Kidney tubule cell (primary cell): ENCODE data around the gene MMP17.

Experiments
- DNase-seq: peaks from one replicate; pipeline ENCODE4 v3.0.0-alpha.2; 2018; ENCODE audit warnings: low spot score

MMP17 gene

DNA sequence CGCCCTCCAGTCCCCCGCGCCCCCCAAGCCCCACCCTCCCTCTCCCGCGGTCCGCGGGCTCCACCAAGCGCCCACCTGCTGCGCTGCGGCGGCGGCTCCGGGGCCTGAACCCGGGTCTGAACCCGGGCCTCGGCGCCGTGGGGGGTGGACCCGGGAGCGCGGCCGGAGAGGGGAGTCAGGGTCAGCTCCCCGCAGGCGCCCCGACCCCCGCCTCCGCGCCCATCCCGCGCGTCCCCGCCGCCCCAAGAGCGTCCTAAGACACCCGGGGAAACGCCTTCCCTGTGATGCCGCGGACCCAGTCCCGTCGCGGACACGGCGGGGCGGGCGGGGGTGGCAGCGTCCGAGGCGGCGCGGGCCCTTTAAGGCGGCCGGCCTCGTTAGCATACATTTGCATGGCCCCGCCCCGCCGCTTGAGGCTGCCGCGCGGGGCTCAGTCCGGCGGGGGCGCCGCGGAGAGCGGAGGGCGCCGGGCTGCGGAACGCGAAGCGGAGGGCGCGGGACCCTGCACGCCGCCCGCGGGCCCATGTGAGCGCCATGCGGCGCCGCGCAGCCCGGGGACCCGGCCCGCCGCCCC lies at the start of gene MMP17:
TSS of gene MMP17 (plus strand) at position 433 of the 574 bp plus-strand sequence. CDS start at position 535, 102 bp downstream.
- peak; percentile 31 for DNase-seq

DNA sequence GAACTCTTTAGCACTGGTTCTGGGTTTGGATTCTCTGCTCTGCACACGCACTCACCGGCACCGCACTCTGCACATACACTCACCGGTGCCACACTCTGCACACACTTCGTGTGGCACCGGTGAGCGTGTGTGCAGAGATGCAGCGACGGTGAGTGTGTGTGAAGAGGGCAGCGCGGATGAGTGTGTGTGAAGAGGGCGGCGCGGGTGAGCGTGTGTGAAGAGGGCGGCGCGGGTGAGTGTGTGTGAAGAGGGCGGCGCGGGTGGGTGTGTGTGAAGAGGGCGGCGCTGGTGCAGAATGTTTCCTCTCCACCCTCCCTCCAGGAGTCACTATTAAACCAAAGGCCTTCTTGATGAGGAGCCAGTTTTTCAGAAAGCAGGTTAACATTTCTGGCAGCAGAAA lies 49.2 kb upstream of the MMP17 start:
- DNase-seq: no peak

DNA sequence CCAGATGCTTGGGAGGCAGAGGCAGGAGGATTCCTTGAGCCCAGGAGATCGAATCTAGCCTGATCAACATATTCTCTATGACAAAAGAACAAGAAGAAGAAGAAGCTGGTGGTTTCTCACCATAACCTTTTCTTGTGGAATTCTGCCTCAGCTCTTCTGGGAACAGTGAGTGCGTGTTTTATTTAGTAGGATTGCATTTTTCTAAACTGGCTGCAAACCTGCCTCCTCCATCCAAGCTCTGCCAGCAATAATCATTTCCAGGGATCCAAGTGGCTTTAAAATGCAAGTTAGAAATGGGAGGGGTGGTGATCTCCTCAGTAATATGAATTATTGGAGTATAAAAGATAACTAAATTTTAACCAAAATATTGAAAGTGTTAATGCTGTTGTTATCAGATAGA lies 46.1 kb upstream of the MMP17 start:
- no peak for DNase-seq

DNA sequence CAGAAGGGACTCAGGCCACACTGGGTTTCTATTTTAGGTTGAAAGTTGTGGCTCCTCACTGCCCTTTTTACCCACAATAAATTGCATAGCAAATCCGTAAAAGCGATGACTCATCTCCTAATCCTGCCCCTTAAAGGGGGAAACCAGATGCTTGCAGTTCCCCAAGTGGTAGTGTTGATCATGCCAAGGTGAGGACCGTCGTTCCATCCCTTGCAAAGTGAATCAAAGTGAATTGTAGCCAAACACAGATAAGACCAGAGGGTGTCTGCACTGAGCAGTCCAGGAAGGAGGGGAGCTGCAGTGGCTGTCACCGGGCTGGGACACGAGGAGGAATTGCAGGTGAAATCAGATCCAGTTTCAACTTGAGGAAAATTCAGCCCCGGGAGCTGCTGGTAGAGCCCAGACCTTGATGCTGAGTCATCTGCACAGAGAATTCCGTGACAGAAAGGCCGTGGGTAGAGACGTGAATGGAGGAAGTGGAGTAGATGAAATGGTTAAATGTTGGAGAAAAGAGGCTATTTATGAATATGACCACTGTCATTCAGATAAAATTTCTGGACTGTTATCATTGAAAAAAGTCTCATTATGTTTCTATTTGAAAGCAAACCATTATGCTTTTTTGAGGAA lies 44.2 kb upstream of the MMP17 start:
- peak; percentile 45 for DNase-seq

DNA sequence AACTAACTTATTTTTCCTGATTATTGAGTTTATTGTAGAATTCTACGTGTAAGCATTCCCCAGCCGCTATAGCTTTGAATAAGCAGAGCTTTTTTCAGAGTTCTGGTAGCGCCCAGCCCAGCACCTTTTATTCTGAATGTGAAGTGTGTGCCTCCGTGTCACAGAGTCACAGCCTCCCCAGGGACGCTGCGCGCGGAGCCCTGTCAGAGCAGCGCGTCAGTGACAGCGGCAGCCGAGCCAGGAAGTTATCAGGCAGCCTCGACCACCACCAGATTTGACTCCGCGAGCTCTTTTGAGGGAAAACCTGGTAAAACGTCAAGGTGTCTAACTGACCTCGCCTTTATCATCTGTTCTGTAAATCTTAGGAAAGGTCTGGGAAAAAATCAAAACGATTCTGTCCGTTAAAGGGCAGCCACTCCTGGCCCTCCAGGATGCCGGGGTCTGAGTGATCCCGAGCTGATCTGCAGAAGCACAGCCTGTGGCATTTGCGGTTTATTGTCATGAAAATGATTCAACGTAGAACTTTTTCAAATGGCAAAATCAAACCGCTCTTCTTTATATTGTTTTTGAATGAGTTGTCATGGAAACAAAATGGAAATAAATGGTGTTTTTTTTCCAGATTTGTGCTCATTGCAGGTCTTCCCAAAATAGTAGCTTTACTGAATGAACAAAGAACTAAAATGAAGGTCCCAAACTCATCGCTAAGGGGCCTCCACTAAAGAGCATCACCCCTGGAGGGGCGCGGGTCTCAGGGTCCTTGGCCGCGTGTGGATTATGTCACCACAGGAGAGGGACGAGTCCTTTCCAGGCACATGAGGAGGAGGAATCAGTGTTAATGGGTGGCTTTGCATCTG lies 43.1 kb upstream of the MMP17 start:
- no peak for DNase-seq

DNA sequence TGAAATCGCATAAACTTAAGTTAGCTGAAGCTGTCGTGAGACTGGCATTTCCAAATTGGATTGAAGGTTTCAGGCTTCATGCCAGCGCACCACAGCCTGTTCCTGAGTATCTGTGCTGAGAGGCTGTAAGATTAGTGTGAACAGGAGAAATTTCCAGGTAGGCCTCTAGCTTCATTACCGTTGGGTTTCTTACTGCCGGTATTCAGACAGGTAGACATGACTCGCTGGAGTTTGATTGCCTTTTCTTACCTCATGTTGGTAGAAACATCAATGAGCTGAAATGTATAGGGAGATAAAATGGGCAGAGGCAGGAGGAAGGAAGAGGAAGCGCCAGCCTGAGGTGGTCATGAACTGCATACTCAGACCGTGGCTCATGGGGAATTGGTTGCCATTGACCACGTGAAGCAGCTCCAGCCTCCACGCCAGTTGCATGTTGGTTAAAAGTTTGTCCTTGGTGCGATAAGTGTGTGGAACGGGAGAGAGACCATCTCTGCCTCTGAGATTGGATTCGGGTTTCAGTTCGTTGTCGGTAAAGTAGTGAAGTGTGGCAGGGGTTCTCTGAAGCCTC lies 42.3 kb upstream of the MMP17 start:
- peak; percentile 25 for DNase-seq

DNA sequence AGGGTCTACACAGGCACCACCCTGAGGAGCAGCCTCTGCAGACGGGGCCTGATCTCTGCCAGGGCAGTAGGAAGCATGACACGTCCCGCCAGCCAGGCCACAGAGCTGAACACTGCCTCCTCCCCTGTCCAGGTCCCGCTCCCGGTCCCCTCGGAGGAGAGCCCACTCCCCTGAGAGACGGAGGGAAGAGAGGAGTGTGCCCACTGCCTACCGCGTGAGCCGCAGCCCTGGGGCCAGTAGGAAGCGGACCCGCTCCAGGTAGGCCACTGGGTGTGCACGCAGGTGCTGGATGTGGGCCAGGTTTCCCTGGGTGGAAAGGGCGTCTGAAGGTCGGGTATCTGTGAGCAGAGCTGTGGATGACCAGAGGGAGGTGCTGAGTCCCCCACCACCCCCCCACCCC lies 41.9 kb upstream of the MMP17 start:
- DNase-seq: no peak

DNA sequence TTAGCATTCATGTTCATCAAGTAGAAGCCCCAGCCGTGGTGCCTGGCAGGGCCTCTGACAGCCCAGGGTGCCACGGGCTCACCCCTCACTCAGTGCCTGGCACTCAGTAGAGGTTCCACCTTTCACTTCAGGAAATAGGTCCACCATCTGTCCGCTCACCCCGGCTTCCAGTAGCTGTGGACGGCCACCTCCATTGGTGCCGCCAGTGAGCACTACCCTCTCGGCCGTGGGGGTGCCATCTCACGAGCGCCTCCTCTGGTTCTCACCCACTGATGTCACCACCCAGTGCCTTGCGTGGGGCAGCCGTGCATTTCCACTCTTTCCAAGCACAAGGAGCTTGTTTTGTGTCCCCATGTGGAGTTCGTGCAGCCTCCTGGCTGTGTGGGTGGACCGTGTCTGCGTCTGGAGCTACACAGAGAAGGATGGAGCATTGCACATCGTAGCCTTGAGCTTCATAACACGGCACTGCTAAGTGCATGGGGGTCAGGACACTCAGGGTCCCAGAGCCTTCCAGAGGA lies 41.0 kb upstream of the MMP17 start:
- DNase-seq: no peak

DNA sequence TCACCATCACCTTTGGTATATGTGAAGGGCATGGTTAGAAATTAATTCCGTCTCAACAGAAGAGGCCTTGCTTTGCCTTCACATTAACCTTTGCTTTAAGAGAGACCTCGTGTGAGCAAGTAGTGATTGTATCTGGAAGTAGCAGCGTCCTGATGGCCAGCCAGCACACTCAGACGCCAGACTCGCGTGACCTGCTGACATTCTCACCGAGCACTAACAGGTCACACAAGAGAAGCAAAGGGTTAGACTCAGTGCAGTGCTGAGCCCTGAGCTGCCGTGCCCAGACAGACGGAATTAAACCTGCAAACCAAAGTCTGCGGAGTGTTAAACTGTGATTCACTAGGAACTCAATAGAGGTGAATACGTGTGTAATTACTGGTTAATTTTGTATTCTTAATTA lies 40.1 kb upstream of the MMP17 start:
- DNase-seq: no peak

DNA sequence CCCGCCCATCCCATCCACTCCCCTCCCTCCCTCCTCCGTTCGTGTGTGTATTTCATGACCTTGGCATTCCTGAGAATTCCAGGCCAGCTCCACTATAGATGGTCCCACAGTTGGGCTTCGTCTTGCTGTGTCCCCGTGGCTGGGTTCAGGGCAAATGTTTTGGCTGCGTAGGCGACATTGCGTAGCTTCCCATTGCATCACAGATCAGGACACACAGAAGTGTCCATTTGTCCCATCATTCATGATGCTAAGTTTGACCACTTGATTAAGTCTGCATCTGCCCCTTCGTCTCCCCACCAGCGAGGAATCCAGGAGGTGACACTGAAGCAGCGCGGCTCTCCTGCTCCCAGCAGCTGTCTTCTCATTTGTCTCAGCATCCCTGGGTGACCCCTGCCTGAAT lies 38.6 kb upstream of the MMP17 start:
- DNase-seq: no peak

DNA sequence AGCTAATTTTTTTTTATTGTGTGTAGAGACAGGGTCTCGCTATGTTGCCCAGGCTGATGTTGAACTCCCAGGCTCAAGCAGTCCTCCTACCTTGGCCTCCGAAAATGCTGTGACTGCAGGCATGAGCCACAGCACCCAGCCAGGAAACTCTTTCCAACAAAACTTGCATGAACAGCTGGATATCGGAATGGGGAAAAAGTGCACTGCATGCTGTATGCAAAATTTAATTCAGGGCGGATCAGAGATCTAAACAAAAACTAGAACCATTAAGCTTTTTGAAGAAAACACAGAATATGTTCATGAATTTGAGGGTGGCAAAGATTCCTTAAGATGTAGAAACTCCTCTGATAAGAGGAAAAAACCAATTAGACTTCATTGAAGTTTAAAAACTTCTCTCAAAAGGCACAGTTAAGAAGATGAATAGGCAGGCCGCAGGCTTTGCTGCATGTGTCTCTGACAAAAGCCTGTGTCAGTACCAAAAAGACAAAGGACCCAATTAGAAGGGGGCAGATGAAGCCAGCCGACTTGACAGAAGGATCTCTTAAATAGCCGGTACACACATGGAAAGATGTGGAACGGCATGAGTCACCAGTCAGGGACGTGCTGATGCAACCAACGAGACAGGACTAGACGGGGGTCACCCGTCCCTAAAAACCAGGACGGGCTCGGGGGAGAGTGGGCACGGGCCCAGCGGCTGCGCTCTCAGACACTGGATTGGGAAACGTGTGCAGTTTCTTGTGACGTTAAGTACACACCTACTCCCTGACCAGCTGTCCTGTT lies 34.8 kb upstream of the MMP17 start:
- DNase-seq: no peak

DNA sequence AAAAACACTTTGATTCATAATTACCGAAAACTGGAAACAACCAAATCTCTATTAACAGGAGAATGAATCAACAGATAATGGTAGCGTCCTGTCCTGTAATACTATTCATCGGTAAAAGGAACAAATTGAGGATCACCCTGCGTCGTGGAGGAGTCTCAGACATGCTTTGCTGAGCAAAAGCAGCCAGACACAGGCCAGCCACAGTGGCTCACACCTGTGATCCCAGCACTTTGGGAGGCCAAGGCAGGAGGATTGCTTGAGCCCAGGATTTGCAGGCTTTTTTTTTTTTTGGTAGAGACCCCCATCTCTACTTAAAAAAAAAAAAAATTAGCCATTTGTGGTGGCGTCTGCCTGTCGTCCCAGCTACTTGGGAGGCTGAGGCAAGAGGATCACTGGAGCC lies 34.1 kb upstream of the MMP17 start:
- DNase-seq: no peak

DNA sequence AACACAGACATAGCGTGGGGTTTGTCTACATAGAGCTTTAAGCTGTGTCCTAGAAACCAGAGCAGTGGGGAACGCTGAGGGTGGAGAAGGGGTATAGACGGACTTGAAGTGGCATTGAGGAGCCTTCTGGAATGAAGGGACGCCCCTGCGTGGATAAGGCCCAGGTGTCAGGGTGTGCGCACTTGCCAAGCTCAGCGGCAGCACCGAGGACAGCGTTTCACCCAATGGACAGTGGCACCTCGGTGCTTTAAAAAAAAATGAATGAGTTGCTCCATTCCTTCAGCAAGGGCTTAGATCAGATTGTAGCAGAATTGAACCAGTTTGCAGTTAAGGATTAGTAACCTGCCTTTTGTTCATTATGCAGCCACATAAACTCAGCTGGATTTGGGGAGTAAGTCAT lies 33.6 kb upstream of the MMP17 start:
- no peak for DNase-seq

DNA sequence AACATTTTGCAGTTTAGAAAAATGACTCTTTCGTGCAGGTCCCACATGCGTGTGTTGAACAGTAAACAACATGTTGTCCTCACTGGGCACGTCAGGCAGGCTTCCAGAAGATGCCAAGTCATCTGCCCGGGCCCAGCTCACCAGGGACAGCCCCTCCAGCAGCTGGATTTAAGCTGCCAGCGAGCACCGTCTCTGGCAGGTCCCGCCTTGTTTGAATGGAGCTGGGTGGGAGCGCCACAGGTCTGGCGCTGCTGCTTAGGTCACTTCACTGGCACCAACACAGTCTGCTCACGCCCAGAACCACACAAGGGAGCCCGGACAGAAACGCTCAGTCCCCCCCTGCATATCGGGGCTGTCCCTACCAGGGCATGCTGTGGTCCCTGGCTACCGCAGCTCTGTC lies 33.1 kb upstream of the MMP17 start:
- DNase-seq: no peak

DNA sequence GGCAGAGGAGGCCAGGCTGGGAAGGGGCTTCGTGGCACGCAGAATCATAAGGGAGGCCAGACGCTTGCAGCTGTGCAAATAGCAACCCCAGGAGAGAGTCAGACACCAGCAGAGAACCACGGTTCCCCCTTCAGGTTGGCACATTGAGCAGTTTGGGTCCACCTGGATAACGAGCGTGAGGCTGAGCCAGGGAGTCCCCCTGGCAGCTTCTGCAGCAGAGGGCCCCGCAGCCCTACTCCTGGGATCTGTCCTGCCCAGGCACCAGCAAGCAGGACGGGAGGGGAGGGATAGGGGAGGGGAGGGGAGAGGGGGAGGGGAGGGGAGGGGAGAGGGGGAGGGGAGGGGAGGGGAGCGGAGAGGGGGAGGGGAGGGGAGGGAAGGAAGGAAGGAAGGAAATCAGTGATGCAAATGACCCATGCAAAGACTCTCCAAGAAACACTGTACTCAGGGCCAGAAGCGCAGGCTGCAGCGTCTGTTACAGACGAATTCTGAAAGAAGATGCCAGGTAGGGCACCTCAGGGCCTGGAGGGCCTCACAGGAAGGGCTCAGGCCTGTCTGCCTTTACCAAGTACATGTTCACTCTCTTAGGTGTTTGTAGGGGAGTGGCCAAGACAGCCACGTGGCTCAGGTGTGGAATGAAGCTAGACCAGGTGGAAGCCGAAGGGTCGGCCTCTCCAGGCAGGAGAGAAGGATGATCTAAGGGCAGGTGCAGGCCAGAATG lies 32.3 kb upstream of the MMP17 start:
- DNase-seq: peak; percentile 9

DNA sequence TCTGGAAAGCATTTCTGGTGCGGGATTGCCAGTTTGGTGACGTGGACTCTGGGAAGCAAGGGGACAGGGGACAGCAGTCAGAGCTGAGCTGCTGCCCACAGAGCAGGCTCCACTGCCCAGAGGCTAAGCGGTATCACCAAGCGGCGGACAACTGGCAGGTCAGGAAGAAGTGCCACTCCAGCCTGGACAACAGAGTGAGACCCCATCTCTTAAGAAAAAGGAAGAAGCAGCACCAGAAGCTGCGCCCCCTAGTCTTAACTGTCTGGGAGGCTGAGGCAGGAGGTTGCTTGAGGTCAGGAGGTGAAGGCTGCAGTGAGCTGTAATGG lies 31.8 kb upstream of the MMP17 start:
- no peak for DNase-seq

DNA sequence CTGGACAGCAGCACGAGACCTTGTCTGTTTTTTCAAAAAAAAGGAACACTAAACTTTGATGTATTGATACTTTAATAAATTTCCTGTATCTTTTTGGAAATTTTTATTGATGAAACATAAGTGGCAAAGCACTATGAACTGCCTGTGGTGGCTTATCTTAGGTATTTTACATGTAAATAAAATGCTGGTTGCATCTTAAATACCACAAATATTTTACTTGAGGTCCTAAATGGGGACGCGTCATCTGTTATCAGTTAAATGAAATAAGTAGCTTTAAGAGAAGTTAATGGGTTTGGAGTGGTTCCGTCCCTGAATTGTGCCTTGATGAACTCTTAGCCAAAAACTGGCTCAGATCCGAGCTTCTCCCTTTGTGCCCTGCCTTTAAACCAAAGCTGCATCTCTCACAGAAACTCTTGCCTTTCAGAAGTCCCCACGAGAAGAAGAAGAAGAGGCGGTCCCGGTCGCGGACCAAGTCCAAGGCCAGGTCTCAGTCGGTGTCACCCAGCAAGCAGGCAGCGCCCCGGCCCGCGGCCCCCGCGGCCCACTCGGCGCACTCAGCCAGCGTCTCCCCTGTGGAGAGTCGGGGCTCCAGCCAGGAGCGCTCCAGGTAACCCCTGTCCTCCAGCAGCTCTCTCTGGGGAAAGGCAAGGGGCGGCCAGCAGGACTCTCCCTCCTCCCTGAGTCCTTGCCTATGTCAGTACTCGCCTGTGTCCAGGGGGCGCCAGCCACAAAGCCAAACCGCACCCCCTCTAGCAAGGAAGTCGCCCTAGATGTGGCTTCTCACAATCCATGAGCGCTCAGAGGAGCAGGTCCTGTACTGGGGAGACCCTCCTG lies 31.2 kb upstream of the MMP17 start:
- no peak for DNase-seq

DNA sequence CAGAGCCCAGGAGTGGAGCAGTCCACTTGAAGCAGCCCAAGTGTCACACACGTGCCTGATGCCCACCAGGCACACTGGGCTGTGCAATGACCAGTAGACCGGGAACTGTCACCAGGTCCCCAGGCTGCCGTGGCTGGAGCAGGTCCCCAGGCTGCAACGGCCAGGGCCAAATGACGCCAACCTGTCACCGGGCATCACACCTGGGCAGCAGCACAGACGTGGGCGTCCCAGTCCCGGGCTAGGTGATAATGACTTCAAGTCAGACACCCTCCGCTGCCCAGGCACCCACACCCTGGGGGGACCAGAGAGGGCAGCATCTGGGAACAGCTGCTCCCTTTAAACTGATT lies 30.6 kb upstream of the MMP17 start:
- no peak for DNase-seq

DNA sequence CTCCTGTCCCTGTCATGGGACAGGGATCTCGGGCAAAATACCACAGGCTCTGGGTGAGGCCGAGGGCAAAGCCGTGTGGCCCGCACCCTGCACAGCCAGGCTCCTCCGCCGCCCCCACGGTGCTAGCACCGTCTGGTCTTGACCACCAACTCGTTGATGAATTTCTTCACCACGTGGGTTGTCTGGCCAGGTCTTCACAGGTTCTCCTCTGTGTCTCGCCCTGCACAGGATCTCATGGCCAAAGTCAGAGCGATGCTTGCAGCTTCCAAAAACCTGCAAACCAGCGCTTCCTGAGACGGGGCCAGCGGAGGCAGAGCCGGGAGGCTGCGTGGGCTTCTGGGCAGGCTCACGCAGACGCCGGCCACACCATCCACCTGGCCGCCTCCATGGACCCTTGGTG lies 29.0 kb upstream of the MMP17 start:
- no peak for DNase-seq

DNA sequence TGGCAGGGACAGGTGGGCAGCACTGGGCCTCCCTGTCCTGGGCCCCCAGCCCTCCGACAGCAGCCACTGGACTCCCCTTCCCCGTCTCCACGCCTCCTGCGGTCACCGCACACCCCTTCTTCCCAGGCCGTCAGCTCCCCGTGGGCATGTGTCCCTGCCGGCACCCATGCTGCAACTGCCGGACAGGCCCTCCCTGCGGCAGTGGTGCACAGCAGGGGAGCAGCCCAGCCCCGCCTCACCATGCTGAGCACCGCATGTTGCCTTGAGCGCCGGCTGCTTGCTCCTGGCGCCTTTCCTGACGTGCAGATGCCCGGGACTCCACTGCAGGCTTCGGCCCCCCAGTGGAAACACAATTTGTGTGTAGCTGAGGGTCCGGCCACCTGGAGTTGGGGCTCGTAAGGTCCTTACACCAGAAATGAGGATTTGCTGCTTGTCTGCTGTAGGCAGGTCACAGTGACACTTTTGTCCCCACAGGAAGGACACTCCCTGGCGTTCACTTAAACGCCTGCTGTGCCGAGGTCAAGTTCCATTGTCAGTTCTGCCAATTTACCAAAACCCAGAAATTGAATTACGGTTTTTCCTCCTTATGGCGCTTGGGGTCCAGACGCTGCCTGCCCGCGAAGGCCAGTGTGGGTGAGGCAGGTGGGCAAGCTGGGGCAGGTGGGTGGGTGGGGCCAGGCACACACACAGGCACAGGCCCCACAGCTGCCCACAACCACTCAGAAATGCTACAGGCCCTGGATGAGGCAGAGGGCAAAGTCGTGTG lies 28.2 kb upstream of the MMP17 start:
- no peak for DNase-seq
